CD4-positive, alpha-beta memory T cell (primary cell): ENCODE results near the gene COL28A1. TPM values are rescaled to one million over a fixed set of nuclear protein-coding genes. Genes with fewer than 3 reads are reported as not detected.
A peak's percentile ranks its signal among the peaks of the same experiment; 100 is the strongest.

Source experiments
- CTCF ChIA-PET: fragments of 350-600 bp; sonication (Branson Sonifier 250); formaldehyde crosslinking; loops from one replicate; lab custom pipeline; 2021; ENCODE audit warnings: inconsistent platforms; ENCODE audit not compliant: partially characterized antibody; lab: Charles Lee
- POLR2A ChIA-PET: fragments of 350-600 bp; sonication (Branson Sonifier 250); formaldehyde crosslinking; loops from one replicate; lab custom pipeline; 2021; ENCODE audit not compliant: partially characterized antibody; lab: Charles Lee
- DNase-seq, 5 donors: peaks; one replicate each; pipeline versions ENCODE4 v3.0.0 to v3.0.0-alpha.2; 2020 to 2022; ENCODE audit warnings: mixed read lengths in 1 of 5
- H3K27ac ChIP-seq: one replicate; pipeline ENCODE4 v1.7.0; 2013; ENCODE audit warnings: low read depth, low read length
- H3K27me3 ChIP-seq: 2 replicates; pipeline ENCODE4 v1.7.0; 2013; ENCODE audit warnings: mild to moderate bottlenecking, low read length, moderate library complexity; ENCODE audit not compliant: insufficient read depth
- H3K36me3 ChIP-seq: 2 replicates; pipeline ENCODE4 v1.7.0; 2013; ENCODE audit warnings: mild to moderate bottlenecking, low read length, moderate library complexity; ENCODE audit not compliant: insufficient read depth
- H3K4me1 ChIP-seq: 2 replicates; pipeline ENCODE4 v1.7.0; 2013; ENCODE audit warnings: mild to moderate bottlenecking, low read length, moderate library complexity; ENCODE audit not compliant: insufficient read depth
- H3K4me3 ChIP-seq, 2 donors: one replicate each; pipeline ENCODE4 v1.7.0; 2013; ENCODE audit warnings: low read length in 2 of 2, mild to moderate bottlenecking in 1 of 2
- H3K9me3 ChIP-seq, 2 donors: one replicate each; pipeline ENCODE4 v1.7.0; 2013; ENCODE audit warnings: low read length in 2 of 2, control low read depth in 1 of 2; ENCODE audit not compliant: control insufficient read depth in 1 of 2
- H3K27ac Mint-ChIP-seq, 7 donors: one replicate each; pipeline ENCODE4 v1.8.0; 2020 to 2021; ENCODE audit warnings: mixed read lengths in 7 of 7, mild to moderate bottlenecking in 6 of 7, inconsistent platforms in 3 of 7, moderate library complexity in 3 of 7
- H3K27me3 Mint-ChIP-seq, 2 donors: one replicate each; pipeline ENCODE4 v1.8.0; 2020 to 2021; ENCODE audit warnings: mixed read lengths in 2 of 2
- H3K36me3 Mint-ChIP-seq, 2 donors: one replicate each; pipeline ENCODE4 v1.8.0; 2020 to 2021; ENCODE audit warnings: mixed read lengths in 2 of 2, inconsistent platforms in 1 of 2, mild to moderate bottlenecking in 1 of 2
- H3K4me1 Mint-ChIP-seq, 4 donors: one replicate each; pipeline ENCODE4 v1.8.0; 2020 to 2021; ENCODE audit warnings: mixed read lengths in 4 of 4, mild to moderate bottlenecking in 1 of 4
- H3K4me3 Mint-ChIP-seq, 8 donors: one replicate each; pipeline ENCODE4 v1.8.0; 2020 to 2021; ENCODE audit warnings: mixed read lengths in 8 of 8, mild to moderate bottlenecking in 7 of 8, moderate library complexity in 6 of 8, inconsistent platforms in 3 of 8
- H3K9me3 Mint-ChIP-seq, 8 donors: one replicate each; pipeline ENCODE4 v1.8.0; 2020 to 2021; ENCODE audit warnings: mixed read lengths in 8 of 8, mild to moderate bottlenecking in 5 of 8, inconsistent platforms in 3 of 8, moderate library complexity in 1 of 8
- intact Hi-C: fragments of 100-400 bp; cut with micrococcal nuclease; formaldehyde crosslinking; loops from one replicate; pipeline ENCODE4 v1.15.1; 2023
- polyA plus RNA-seq, 2 donors: library from polyadenylated mRNA; unstranded; fragments of 300-500 nt; fragmentation: Illumina TruSeq; gene quantifications; one replicate each; pipeline ENCODE4 v1.2.3, GENCODE V29; 2021
- total RNA-seq, 2 experiments: library from RNA; stranded (reverse); gene quantifications; one replicate each; pipeline ENCODE4 v1.2.3, GENCODE V29; 2021

Gene COL28A1
- total and polyA plus RNA-seq, 4 experiments from 2014 or later = 0.15 to 0.19 TPM; not detected in 2

DNA sequence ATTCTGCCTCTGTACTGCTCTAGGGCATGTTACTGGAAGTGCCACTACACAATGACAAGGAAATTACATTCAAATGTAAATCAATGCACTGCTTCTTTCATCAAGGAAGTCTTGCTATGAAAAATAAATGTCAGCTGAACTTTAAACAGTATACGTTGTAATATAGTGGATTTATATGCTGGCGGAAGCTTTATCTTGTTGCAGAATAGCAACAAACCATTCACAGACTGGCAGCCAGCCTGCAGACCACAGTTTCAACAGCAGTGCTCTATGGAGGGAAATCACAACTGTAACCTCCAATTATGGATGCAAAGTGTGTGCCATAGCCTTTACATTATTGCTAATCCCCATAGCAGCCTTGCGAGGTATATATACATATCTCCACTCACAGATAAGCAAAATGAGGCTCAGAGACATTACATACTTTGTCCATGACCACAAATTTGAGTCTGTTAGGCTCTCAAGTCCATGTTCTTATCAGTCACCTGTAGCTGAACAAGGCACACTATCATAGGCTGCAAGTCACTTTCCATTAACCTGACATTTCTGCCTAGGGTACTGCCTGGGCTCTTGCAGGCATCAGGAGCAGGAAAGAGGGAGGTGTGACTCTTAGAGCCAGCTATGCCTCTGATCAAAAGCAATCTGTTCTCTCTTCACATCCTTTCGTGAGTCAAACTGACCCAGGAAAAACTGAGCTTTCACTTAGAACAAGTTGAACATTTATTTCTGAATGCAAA, 22.6 kb downstream of the COL28A1 start:
- no peak overlapping the region for H3K4me3 ChIP-seq
- no peaks in the 10 kb centered on the region for H3K36me3 ChIP-seq
- H3K4me1 ChIP-seq = no peaks in the 10 kb centered on the region
- Mint-ChIP-seq H3K4me3 (no peak overlapping the region), H3K4me1 (no peaks in the 10 kb centered on the region), H3K9me3 (no peaks in the 10 kb centered on the region), H3K27ac (peak overlapping the region in 1 of 7 donors; percentile 15), H3K27me3 (peaks cover 0 to 3% of the 10 kb centered on the region in 2 donors), H3K36me3 (no peaks in the 10 kb centered on the region)
- no peaks in the 10 kb centered on the region for H3K27me3 ChIP-seq
- no peaks in the 10 kb centered on the region for H3K9me3 ChIP-seq
- ChIA-PET POLR2A (no interaction called here), CTCF (interaction anchor here (1.4 kb wide), 1 partner anchor 10 kb away, joined by 4 read pairs; no protein-coding TSS in a partner anchor)
- no peak for DNase-seq
- intact Hi-C loops = no loop called here
- H3K27ac ChIP-seq = no peak overlapping the region

- intact Hi-C loops = no loop called here
- Mint-ChIP-seq H3K4me3 (no peak overlapping the region), H3K27ac (no peak overlapping the region), H3K27me3 (peaks cover 0 to 3% of the 10 kb centered on the region in 2 donors), H3K4me1 (no peaks in the 10 kb centered on the region), H3K9me3 (no peaks in the 10 kb centered on the region), H3K36me3 (no peaks in the 10 kb centered on the region)
- H3K4me3 ChIP-seq = no peak overlapping the region
- no peaks in the 10 kb centered on the region for H3K36me3 ChIP-seq
- CTCF ChIA-PET = no interaction called here
- POLR2A ChIA-PET = no interaction called here
- H3K27ac ChIP-seq = no peak overlapping the region
- no peaks in the 10 kb centered on the region for H3K27me3 ChIP-seq
- H3K4me1 ChIP-seq = no peaks in the 10 kb centered on the region
- no peak for DNase-seq
- no peaks in the 10 kb centered on the region for H3K9me3 ChIP-seq
Measured at GRCh38 chr7:7510794-7511193, 24.9 kb downstream of the COL28A1 start.

DNA sequence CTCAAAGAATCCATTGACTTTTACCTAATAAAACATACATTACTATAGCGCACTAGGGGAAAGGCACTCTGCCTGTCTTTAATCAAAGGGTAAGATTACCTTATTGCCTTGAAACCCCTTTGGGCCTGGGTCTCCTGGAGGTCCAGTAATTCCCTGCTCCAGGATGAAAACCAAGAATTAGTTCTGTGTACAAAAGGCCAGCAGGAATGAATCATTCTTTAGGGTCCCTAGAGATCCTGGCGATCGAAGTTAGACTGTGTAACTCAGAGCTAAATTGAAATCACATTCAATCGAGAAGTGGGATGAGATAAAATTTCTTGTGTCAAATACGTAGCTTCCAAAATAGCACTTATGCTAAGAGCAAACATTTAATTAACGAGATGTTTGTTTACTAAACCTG, 29.8 kb downstream of the COL28A1 start:
- intact Hi-C loops = no loop called here
- no peaks in the 10 kb centered on the region for H3K27me3 ChIP-seq
- CTCF ChIA-PET = no interaction called here
- Mint-ChIP-seq H3K27ac (no peak overlapping the region), H3K27me3 (peaks cover 1 to 3% of the 10 kb centered on the region in 2 donors), H3K4me3 (no peak overlapping the region), H3K4me1 (no peaks in the 10 kb centered on the region), H3K36me3 (no peaks in the 10 kb centered on the region), H3K9me3 (peaks cover 0 to 1% (median 0%) of the 10 kb centered on the region in 8 donors)
- H3K4me3 ChIP-seq = no peak overlapping the region
- no peaks in the 10 kb centered on the region for H3K36me3 ChIP-seq
- H3K4me1 ChIP-seq = no peaks in the 10 kb centered on the region
- no peaks in the 10 kb centered on the region for H3K9me3 ChIP-seq
- no peak overlapping the region for H3K27ac ChIP-seq
- POLR2A ChIA-PET = no interaction called here
- DNase-seq = no peak

GRCh38 chr7:7504910-7505704, 30.6 kb downstream of the COL28A1 start:
- H3K27ac Mint-ChIP-seq = no peak overlapping the region
- intact Hi-C loops = no loop called here
- Histone ChIP-seq H3K4me1 (no peaks in the 10 kb centered on the region), H3K27me3 (no peaks in the 10 kb centered on the region), H3K27ac (no peak overlapping the region), H3K36me3 (no peaks in the 10 kb centered on the region), H3K9me3 (no peaks in the 10 kb centered on the region), H3K4me3 (no peak overlapping the region)
- H3K9me3 Mint-ChIP-seq = peaks cover 0 to 2% (median 0%) of the 10 kb centered on the region in 8 donors
- H3K27me3 Mint-ChIP-seq = peaks cover 1 to 3% of the 10 kb centered on the region in 2 donors
- ChIA-PET POLR2A (no interaction called here), CTCF (no interaction called here)
- H3K36me3 Mint-ChIP-seq = no peaks in the 10 kb centered on the region
- no peaks in the 10 kb centered on the region for H3K4me1 Mint-ChIP-seq
- no peak overlapping the region for H3K4me3 Mint-ChIP-seq
- no peak for DNase-seq

DNA sequence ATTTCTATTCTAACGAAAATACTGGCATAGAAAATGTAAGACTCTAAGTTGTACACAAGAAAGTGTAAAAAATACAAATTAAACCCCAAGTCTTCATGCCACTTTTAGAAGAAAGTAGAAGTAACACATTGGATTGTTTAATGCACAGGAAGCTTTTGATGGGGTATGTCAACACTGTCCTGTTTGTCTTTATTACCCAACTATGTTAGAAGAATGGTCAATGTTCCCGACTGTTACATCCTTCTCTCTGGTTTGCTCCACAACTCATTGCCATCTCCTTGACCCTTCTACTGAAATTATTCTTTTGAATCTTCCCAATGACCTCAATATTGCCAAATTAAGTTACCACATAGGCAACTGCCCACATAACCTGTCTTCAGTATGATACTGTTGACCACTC, 35.8 kb downstream of the COL28A1 start:
- Histone ChIP-seq H3K4me3 (no peak overlapping the region), H3K27ac (no peak overlapping the region), H3K4me1 (no peaks in the 10 kb centered on the region), H3K36me3 (no peaks in the 10 kb centered on the region), H3K27me3 (no peaks in the 10 kb centered on the region), H3K9me3 (no peaks in the 10 kb centered on the region)
- Mint-ChIP-seq H3K27ac (no peak overlapping the region), H3K36me3 (no peaks in the 10 kb centered on the region), H3K27me3 (peaks cover 1 to 4% of the 10 kb centered on the region in 2 donors), H3K9me3 (peaks cover 0 to 3% (median 0%) of the 10 kb centered on the region in 8 donors), H3K4me3 (no peak overlapping the region), H3K4me1 (no peaks in the 10 kb centered on the region)
- ChIA-PET POLR2A (no interaction called here), CTCF (no interaction called here)
- intact Hi-C loops = no loop called here
- no peak for DNase-seq

DNA sequence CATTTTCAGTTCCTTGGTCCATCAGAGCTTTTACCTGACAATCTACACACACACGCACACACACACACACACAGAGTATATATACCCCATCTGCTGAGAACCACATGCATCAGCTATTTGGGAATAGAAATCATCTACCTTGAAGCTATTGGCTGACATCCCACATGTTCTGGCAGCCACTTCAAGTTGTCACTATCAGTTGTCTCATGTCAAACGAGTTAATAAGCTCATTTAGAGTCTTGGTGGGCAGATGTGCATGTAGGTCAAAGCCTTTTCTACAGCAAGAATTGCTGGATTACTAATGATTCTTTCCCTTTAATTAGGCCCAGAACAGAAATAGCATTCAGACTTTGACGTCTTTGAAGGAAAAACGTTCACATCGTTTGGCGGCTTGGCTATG, 36.8 kb downstream of the COL28A1 start:
- Histone ChIP-seq H3K36me3 (no peaks in the 10 kb centered on the region), H3K9me3 (no peaks in the 10 kb centered on the region), H3K27me3 (no peaks in the 10 kb centered on the region), H3K4me1 (no peaks in the 10 kb centered on the region), H3K4me3 (no peak overlapping the region), H3K27ac (no peak overlapping the region)
- Mint-ChIP-seq H3K27ac (no peak overlapping the region), H3K36me3 (no peaks in the 10 kb centered on the region), H3K4me1 (no peaks in the 10 kb centered on the region), H3K4me3 (no peak overlapping the region), H3K27me3 (peaks cover 1 to 4% of the 10 kb centered on the region in 2 donors), H3K9me3 (peaks cover 0 to 3% (median 0%) of the 10 kb centered on the region in 8 donors)
- ChIA-PET CTCF (no interaction called here), POLR2A (no interaction called here)
- intact Hi-C loops = no loop called here
- DNase-seq = no peak

GRCh38 chr7:7496311-7496710, 39.4 kb downstream of the COL28A1 start:
- H3K4me1 Mint-ChIP-seq = no peaks in the 10 kb centered on the region
- POLR2A ChIA-PET = no interaction called here
- peaks cover 2% of the 10 kb centered on the region in 2 donors for H3K27me3 Mint-ChIP-seq
- Histone ChIP-seq H3K36me3 (no peaks in the 10 kb centered on the region), H3K9me3 (no peaks in the 10 kb centered on the region), H3K4me1 (no peaks in the 10 kb centered on the region), H3K27me3 (no peaks in the 10 kb centered on the region), H3K4me3 (no peak overlapping the region), H3K27ac (no peak overlapping the region)
- intact Hi-C loops = no loop called here
- CTCF ChIA-PET = interaction anchor here (0.7 kb wide), 1 partner anchor 45 kb away, joined by 3 read pairs; no protein-coding TSS in a partner anchor
- no peak overlapping the region for H3K4me3 Mint-ChIP-seq
- peaks cover 0 to 3% (median 0%) of the 10 kb centered on the region in 8 donors for H3K9me3 Mint-ChIP-seq
- no peak overlapping the region for H3K27ac Mint-ChIP-seq
- DNase-seq = no peak
- no peaks in the 10 kb centered on the region for H3K36me3 Mint-ChIP-seq
